H1 (cell line): ENCODE measurements around the gene ANKDD1A. TPM values are rescaled to one million over a fixed set of nuclear protein-coding genes. Genes with fewer than 3 reads are reported as not detected.

Source experiments
- CTCF ChIA-PET: fragments of 300-600 bp; sonication (Branson Sonifier 250); formaldehyde crosslinking; loops from one replicate; lab custom pipeline; 2021; ENCODE audit not compliant: partially characterized antibody; lab: Charles Lee
- POLR2A ChIA-PET: fragments of 300-600 bp; sonication (Branson Sonifier 250); formaldehyde crosslinking; loops from one replicate; lab custom pipeline; 2021; ENCODE audit warnings: inconsistent platforms; ENCODE audit not compliant: partially characterized antibody; lab: Charles Lee
- DNase-seq, 2 experiments: peaks; one replicate each; pipeline versions ENCODE4 v3.0.0 to v3.0.0-alpha.2; 2010 to 2022; ENCODE audit warnings: low spot score in 2 of 2, low read depth in 1 of 2, mixed read lengths in 1 of 2
- FAIRE-seq: peaks from 2 replicates; lab custom pipeline; 2011; peaks lifted over from hg19 to GRCh38; lab: Jason Lieb, UNC
- H2AFZ ChIP-seq: 2 replicates; pipeline ENCODE4 v1.8.1; 2012; ENCODE audit warnings: low read length, inconsistent platforms
- H2AK5ac ChIP-seq: 2 replicates; pipeline ENCODE4 v1.6.1; 2013; ENCODE audit warnings: low read depth, low read length
- H2BK120ac ChIP-seq: replicated peaks from 2 replicates; pipeline ENCODE3; 2013; ENCODE audit warnings: low read depth, low read length, inconsistent platforms
- H2BK12ac ChIP-seq: 2 replicates; pipeline ENCODE4 v1.6.1; 2013; ENCODE audit warnings: low read depth, low read length
- H2BK15ac ChIP-seq: 2 replicates; pipeline ENCODE4 v1.6.1; 2013; ENCODE audit warnings: low read length
- H2BK20ac ChIP-seq: 2 replicates; pipeline ENCODE4 v1.6.1; 2013; ENCODE audit warnings: low read length
- H2BK5ac ChIP-seq: 2 replicates; pipeline ENCODE4 v1.6.1; 2013; ENCODE audit warnings: low read depth, low read length
- H3K14ac ChIP-seq: 2 replicates; pipeline ENCODE4 v1.6.1; 2013; ENCODE audit warnings: inconsistent platforms; ENCODE audit not compliant: insufficient read length
- H3K18ac ChIP-seq: 2 replicates; pipeline ENCODE4 v1.6.1; 2013; ENCODE audit warnings: low read length; ENCODE audit errors: extremely low read depth
- H3K23ac ChIP-seq: 2 replicates; pipeline ENCODE4 v1.6.1; 2013; ENCODE audit warnings: inconsistent platforms; ENCODE audit not compliant: insufficient read length
- H3K23me2 ChIP-seq: 2 replicates; pipeline ENCODE4 v1.6.1; 2013; ENCODE audit warnings: low read depth, low read length
- H3K27ac ChIP-seq: 2 replicates; pipeline ENCODE4 v1.6.1; 2011; ENCODE audit warnings: low read depth, low read length, inconsistent platforms
- H3K27me3 ChIP-seq, 4 experiments: replicated peaks in 1 of 4; 1 replicate in 1 of 4; 2 replicates in 3 of 4; pipeline versions ENCODE4 v1.6.1 to v1.8.1; 2011 to 2013; ENCODE audit warnings: low read length in 3 of 4, mild to moderate bottlenecking in 3 of 4, inconsistent platforms in 2 of 4, mixed read lengths in 2 of 4, moderate library complexity in 1 of 4; ENCODE audit not compliant: control insufficient read depth in 3 of 4, insufficient read depth in 3 of 4; ENCODE audit errors: extremely low read depth in 1 of 4
- H3K36me3 ChIP-seq, 4 experiments: 2 replicates each; pipeline versions ENCODE4 v1.6.1 to v1.8.1; 2011 to 2013; ENCODE audit warnings: mild to moderate bottlenecking in 4 of 4, low read length in 3 of 4, moderate library complexity in 2 of 4, control low read depth in 1 of 4, inconsistent platforms in 1 of 4; ENCODE audit not compliant: insufficient read depth in 4 of 4, control insufficient read depth in 2 of 4
- H3K4ac ChIP-seq: replicated peaks from 2 replicates; pipeline ENCODE3; 2013; ENCODE audit warnings: low read length, low read depth, mixed read lengths, inconsistent platforms; ENCODE audit not compliant: insufficient read length
- H3K4me1 ChIP-seq, 4 experiments: replicated peaks in 1 of 4; 1 replicate in 1 of 4; 2 replicates in 3 of 4; pipeline versions ENCODE4 v1.6.1 to v1.8.1; 2011 to 2013; ENCODE audit warnings: low read length in 3 of 4, inconsistent platforms in 2 of 4, mixed read lengths in 1 of 4; ENCODE audit not compliant: insufficient read depth in 4 of 4, control insufficient read depth in 3 of 4
- H3K4me2 ChIP-seq, 2 experiments: 2 replicates each; pipeline versions ENCODE4 v1.6.1 to v1.8.1; 2011 to 2013; ENCODE audit warnings: low read depth in 2 of 2, low read length in 2 of 2, control low read depth in 1 of 2, inconsistent platforms in 1 of 2, mild to moderate bottlenecking in 1 of 2; ENCODE audit not compliant: insufficient read depth in 1 of 2
- H3K4me3 ChIP-seq, 4 experiments: fragments of 200-600, 300-600 bp in 1 of 4; sonication (generic), shearing (Covaris generic), sonication (Bioruptor Twin) in 1 of 4; 2 replicates each; pipeline versions ENCODE4 v1.5.1 to v1.8.1; 2011 to 2016; ENCODE audit warnings: low read length in 4 of 4, low read depth in 3 of 4, control low read depth in 2 of 4, inconsistent platforms in 2 of 4, mild to moderate bottlenecking in 2 of 4, mixed read lengths in 1 of 4, moderate library complexity in 1 of 4; ENCODE audit not compliant: insufficient read depth in 2 of 4; ENCODE audit errors: extremely low read depth in 1 of 4
- H3K56ac ChIP-seq: replicated peaks from 2 replicates; pipeline ENCODE3; 2013; ENCODE audit warnings: low read depth, mild to moderate bottlenecking, mixed read lengths, low read length, inconsistent platforms; ENCODE audit not compliant: insufficient read length
- H3K79me1 ChIP-seq: 2 replicates; pipeline ENCODE4 v1.6.1; 2013; ENCODE audit warnings: low read depth, low read length, control low read depth
- H3K79me2 ChIP-seq, 2 experiments: 2 replicates each; pipeline versions ENCODE4 v1.6.1 to v1.8.1; 2012 to 2013; ENCODE audit warnings: low read length in 2 of 2, mild to moderate bottlenecking in 2 of 2, inconsistent platforms in 1 of 2; ENCODE audit not compliant: insufficient read depth in 2 of 2, control insufficient read depth in 1 of 2
- H3K9ac ChIP-seq, 4 experiments: replicated peaks in 1 of 4; 1 replicate in 1 of 4; 2 replicates in 3 of 4; pipeline versions ENCODE4 v1.6.1 to v1.8.1; 2011 to 2013; ENCODE audit warnings: low read depth in 3 of 4, low read length in 3 of 4, control low read depth in 2 of 4, mild to moderate bottlenecking in 2 of 4, moderate library complexity in 2 of 4, inconsistent platforms in 1 of 4; ENCODE audit errors: extremely low read depth in 1 of 4
- H3K9me3 ChIP-seq, 2 experiments: 2 replicates each; pipeline versions ENCODE4 v1.6.1 to v1.8.1; 2012 to 2013; ENCODE audit warnings: mild to moderate bottlenecking in 2 of 2, moderate library complexity in 2 of 2, control low read depth in 1 of 2, inconsistent platforms in 1 of 2, low read depth in 1 of 2, low read length in 1 of 2, mixed read lengths in 1 of 2; ENCODE audit not compliant: insufficient read depth in 2 of 2
- H4K20me1 ChIP-seq, 2 experiments: replicated peaks in 1 of 2; 2 replicates each; pipeline versions ENCODE3 to v1.8.1; 2011 to 2013; ENCODE audit warnings: inconsistent platforms in 2 of 2, low read length in 2 of 2, mild to moderate bottlenecking in 1 of 2; ENCODE audit not compliant: insufficient read depth in 2 of 2, control insufficient read depth in 1 of 2
- H4K5ac ChIP-seq: 2 replicates; pipeline ENCODE4 v1.6.1; 2013; ENCODE audit warnings: low read length, low read depth, mixed read lengths, inconsistent platforms; ENCODE audit not compliant: insufficient read length
- H4K8ac ChIP-seq: 2 replicates; pipeline ENCODE4 v1.8.0; 2013; ENCODE audit warnings: mild to moderate bottlenecking, moderate library complexity, low read length, inconsistent platforms; ENCODE audit not compliant: insufficient read depth; ENCODE audit errors: extremely low read depth
- H4K91ac ChIP-seq: replicated peaks from 2 replicates; pipeline ENCODE3; 2013; ENCODE audit warnings: low read length, mixed read lengths, inconsistent platforms; ENCODE audit not compliant: insufficient read length
- SIN3A ChIP-seq, 2 experiments: IDR thresholded peaks in 1 of 2; conservative IDR thresholded peaks in 1 of 2; 2 replicates each; pipeline ENCODE4 v1.6.1; 2011 to 2012; ENCODE audit warnings: low read length in 2 of 2, improper control_type of control experiment in 1 of 2, low read depth in 1 of 2, mild to moderate bottlenecking in 1 of 2
- WGBS, 2 experiments: shearing (Covaris generic) in 1 of 2; methylation state at CpG; one replicate each; pipeline versions ENCODE4 v1.1.6 to v1.1.7; 2013 to 2015; ENCODE audit warnings: low lambda C conversion rate in 2 of 2, mixed read lengths in 2 of 2, inconsistent platforms in 1 of 2, low coverage in 1 of 2, missing lambda C conversion rate in 1 of 2; ENCODE audit not compliant: insufficient replicate concordance in 2 of 2, insufficient coverage in 1 of 2, insufficient read length in 1 of 2; ENCODE audit errors: extremely low coverage in 1 of 2, missing lambda C conversion rate in 1 of 2; 5-methylcytosine and 5-hydroxymethylcytosine counted together
- polyA plus RNA-seq, 7 experiments: library from polyadenylated mRNA; depleted of rRNA in 3 of 7; stranded (reverse) in 5 of 7; unstranded in 2 of 7; fragments of >200 nt in 5 of 7; fragments of 200-250 nt in 2 of 7; gene quantifications; 1 replicate in 5 of 7; 2 replicates in 1 of 7; 4 replicates in 1 of 7; pipeline versions ENCODE4 v1.2.1 to v1.2.3, GENCODE V29; 2011 to 2013; ENCODE audit warnings: missing spikeins in 2 of 7, mixed read lengths in 2 of 7
- total RNA-seq: library from RNA; stranded (reverse); fragmentation: NEBNext Ultra II Directional; extraction: Animal tissue kit (Norgen Biotek cat#: 25700); gene quantifications from 2 replicates; pipeline ENCODE4 v1.2.1, GENCODE V29; 2021

The ANKDD1A gene
- total and polyA plus RNA-seq, 2 of the 8 experiments (the other 6 are each of a cell fraction or from before 2014, with no cell fraction given) = 4.1 to 5.0 TPM

DNA sequence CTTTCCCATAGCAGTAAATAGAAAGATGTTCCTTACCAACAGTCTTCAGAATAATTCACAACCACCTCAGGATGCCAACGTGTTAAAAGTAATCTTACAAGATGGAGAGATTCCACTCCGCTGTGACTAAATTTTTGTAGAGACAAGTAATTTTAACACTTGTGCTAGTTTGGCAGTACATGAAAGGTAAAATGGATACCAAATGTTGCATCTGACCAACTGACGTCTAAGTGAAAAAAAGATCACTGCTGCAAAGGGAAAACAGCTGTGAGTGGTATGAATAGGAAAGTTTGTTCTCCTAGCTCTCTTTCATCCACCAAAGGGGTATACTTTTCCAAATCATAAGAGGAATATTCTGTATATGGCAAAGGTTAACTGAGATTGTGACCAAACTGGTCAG lies 75.4 kb downstream of the ANKDD1A start:
- Histone ChIP-seq H3K4me2 (no peak overlapping the region), H3K56ac (no peak overlapping the region), H3K4me3 (no peak overlapping the region), H3K4ac (no peak overlapping the region), H2BK120ac (no peak overlapping the region), H3K18ac (no peak overlapping the region), H4K91ac (no peak overlapping the region), H2BK20ac (no peak overlapping the region), H2AK5ac (no peak overlapping the region), H3K36me3 (no peaks in the 10 kb centered on the region), H3K27ac (no peak overlapping the region), H4K8ac (no peak overlapping the region), H4K20me1 (peaks cover 0 to 2% of the 10 kb centered on the region in 2 experiments), H3K4me1 (peaks cover 0 to 5% (median 1%) of the 10 kb centered on the region in 4 experiments; a peak in 4 of 7 replicates), H3K79me1 (0 out of 2 replicates have a peak, but pooled peaks cover 3% of the 10 kb centered on the region), H2AFZ (no peak overlapping the region), H2BK12ac (no peak overlapping the region), H3K14ac (no peak overlapping the region), H3K23me2 (peaks cover 8% of the 10 kb centered on the region), H3K27me3 (no peaks in the 10 kb centered on the region; a peak in 1 of 7 replicates), H3K9ac (no peak overlapping the region), H2BK5ac (no peak overlapping the region), H3K79me2 (peaks cover 0 to 13% of the 10 kb centered on the region in 2 experiments; a peak in 1 of 4 replicates), H3K9me3 (no peaks in the 10 kb centered on the region), H4K5ac (no peak overlapping the region), H3K23ac (no peak overlapping the region), H2BK15ac (no peak overlapping the region)
- ChIA-PET CTCF (interaction anchor here (1.3 to 2.6 kb wide), 2 partner anchors 22 kb away, joined by 3 to 9 read pairs; no protein-coding TSS in a partner anchor), POLR2A (interaction anchor here (0.6 to 2.0 kb wide), 4 partner anchors 8 to 180 kb away, joined by 3 to 12 read pairs (median 4); no protein-coding TSS in a partner anchor)
- WGBS, 2 experiments = 87% methylated on average over 3 of the region's 3 CpGs; no CpG with 5 or more reads in 1 of the 2 experiments
- TF ChIP-seq SIN3A (conservative IDR thresholded peaks at IDR 0.05 in 1 of 2, IDR thresholded peaks at IDR 0.05 in 1 of 2; ENCODE audit: low read depth in 1 of 2, low read length in 2 of 2) = no peak
- FAIRE-seq (no peak), DNase-seq (no peak)
